HG03025 (cell line): ENCODE results near the gene ERGIC1.
"Not testable (repeated sequence)": the region's sequence is repeated elsewhere in the genome, so short reads cannot be mapped to it uniquely, and the experiment has no call there.

Experiments used
- ATAC-seq: cut with Tn5 transposase; IDR thresholded peaks from one replicate; pipeline ENCODE4 v1.9.1; 2021; ENCODE audit warnings: mild to moderate bottlenecking, moderate library complexity; ENCODE audit not compliant: unreplicated experiment, low FRiP score

Gene ERGIC1, protein sequence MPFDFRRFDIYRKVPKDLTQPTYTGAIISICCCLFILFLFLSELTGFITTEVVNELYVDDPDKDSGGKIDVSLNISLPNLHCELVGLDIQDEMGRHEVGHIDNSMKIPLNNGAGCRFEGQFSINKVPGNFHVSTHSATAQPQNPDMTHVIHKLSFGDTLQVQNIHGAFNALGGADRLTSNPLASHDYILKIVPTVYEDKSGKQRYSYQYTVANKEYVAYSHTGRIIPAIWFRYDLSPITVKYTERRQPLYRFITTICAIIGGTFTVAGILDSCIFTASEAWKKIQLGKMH

DNA sequence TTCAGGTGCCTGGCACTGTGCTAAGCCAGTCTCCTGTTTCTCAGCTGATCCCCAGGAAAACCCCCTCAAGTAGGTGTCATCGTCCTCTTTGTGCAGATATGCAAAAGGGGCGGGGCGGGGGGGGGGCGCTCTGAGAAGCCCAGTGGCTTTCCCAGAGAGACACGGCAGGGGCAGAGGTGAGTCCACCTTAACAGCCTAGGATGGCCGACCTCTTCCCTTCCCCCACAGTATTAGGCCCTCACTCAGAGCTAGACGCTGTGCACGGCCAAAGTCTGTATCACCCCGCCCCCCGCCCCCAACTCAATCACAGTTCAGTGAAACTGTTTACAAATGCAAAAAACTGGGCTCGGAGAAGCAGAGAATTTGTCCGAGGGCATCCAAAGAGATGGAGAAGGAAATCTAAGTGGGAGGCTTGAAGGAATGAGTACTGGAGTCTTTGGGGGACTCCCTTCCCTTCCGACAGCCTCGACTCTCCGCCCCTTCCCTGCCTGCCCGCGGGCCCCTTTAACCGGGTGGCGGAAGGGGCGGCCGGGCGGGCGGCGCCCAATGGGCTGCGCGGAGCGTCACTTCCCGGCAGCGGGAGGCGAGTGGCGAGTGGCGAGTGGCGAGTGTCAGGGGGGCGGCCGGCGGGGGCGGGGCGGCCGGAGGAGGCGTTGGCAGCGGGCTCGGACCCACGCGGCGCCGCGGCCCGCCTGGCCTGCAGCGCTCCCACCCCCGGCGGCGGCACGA, at the start of gene ERGIC1:
TSS of gene ERGIC1 (plus strand) at position 566 of the 729 bp plus-strand sequence. CDS start at position 729, 163 bp downstream.
- peak; percentile 67 for ATAC-seq

DNA sequence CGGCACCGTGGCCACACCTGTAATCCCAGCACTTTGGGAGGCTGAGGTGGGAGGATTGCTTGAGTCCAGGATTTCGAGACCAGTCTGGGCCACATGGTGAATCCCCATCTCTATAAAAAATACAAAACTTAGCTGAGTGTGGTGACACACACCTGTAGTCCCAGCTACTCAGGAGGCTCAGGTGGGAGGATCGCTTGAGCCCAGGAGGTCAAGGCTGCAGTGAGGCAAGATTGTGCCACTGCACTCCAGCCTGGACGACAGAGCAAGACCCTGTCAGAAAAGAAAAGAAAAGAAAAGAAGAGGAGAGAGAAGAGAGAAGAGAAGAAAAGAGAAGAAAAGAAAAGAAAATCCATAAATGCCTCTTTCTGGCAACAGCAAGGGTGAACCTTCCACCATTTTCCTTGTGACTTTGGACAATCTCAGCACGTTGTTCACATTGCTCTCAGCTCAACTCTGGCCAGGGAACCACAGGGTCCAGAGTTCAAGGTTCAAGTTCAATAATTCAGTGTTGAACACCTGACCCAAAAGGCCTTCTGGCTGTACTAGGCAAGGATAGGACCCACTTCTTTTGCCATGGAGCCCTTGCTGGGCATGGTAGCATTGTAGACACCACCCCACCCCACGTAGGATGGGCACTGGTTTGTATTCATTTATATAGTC, 48.5 kb upstream of the ERGIC1 start:
- ATAC-seq: no peak

DNA sequence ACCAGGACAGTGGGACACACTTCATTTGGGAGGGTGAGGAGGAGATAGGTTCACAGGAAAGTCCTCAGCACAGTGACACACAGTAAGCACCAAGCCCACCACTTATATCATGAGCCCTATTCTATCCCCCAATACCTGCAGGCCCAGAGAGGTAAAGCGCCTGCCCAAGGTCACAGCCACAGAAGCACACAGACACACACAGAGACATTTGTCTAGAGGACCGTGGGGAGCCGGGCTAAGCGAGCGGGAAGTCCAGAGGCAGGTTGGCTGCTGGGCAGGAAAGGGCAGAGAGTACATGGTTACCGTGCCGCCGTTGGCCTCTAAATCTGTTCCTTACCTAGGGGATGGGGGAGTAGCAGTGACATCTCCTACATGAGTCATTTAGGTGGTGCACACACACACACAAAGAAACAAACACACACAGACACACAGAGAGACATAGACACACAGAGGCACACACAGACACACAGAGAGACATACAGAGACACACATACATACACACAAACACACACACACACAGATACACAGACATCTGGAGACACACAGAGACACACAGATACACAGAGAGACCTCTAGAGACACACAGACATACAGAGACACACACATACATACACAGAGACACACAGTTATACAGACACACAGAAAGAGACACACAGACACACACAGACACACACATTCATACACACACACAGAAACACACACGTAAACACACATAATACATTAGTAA, 47.2 kb upstream of the ERGIC1 start:
- ATAC-seq: no peak

- not testable (repeated sequence) for ATAC-seq
These were observed 46.5 kb upstream of the ERGIC1 start for GRCh38 chr5:172787538-172787937.

GRCh38 chr5:172788771-172789686, 45.0 kb upstream of the ERGIC1 start:
- no peak for ATAC-seq

- ATAC-seq: no peak
These were observed 44.2 kb upstream of the ERGIC1 start for GRCh38 chr5:172789687-172790495.

DNA sequence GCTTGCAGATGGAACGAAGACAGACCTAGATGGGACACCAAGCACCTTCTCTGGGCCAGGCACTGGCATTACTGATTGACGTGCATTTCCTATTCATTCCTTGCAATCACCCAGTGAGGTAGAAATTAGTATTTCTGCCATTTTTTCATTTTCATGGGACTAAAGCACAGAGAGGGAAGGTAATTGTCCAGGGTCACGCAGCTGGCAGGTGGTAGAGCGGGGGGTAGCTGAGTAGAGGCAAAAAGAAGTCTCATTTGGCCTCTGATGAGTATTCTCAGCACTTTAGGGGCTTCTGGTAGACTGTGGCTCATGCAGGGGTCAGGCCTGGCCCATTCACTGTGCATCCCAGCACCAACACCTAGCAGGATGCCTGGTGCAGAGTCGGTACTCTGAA, 43.6 kb upstream of the ERGIC1 start:
- no peak for ATAC-seq

- ATAC-seq: no peak
These were observed 42.8 kb upstream of the ERGIC1 start for GRCh38 chr5:172791286-172791685.

DNA sequence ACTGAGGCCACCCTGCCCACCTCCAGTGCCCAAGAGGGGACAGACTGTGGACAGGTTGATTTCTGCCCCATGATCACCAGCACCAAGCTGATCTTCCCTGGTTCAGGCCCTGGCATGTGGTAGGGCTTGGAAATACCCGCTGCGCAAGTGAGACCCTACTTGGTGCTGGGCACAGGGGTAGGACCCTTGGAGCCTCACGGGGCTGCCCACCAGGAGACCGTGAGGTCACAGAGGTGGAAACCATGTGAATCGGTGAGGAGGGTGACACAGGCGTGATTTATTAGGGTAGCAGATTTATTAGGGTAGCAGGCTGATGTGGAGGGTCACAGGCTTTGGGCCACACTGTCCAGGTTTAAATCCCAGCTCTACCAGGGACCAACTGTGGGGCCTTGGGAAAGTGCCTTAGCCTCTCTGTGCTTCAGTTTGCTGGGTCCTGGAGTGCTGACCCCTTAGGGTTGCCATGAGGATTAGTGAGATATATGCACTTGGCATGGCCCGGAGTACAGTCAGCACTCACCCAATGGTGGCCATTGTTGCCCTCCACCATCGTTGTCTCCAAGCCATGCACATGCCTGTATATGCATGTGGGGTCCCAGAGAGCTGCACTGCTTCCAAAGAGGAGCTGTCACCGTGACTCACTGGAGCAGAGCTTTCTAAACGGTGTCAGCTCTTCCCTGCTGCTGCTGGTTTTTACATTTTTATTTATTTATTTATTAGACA, 42.2 kb upstream of the ERGIC1 start:
- ATAC-seq: no peak

DNA sequence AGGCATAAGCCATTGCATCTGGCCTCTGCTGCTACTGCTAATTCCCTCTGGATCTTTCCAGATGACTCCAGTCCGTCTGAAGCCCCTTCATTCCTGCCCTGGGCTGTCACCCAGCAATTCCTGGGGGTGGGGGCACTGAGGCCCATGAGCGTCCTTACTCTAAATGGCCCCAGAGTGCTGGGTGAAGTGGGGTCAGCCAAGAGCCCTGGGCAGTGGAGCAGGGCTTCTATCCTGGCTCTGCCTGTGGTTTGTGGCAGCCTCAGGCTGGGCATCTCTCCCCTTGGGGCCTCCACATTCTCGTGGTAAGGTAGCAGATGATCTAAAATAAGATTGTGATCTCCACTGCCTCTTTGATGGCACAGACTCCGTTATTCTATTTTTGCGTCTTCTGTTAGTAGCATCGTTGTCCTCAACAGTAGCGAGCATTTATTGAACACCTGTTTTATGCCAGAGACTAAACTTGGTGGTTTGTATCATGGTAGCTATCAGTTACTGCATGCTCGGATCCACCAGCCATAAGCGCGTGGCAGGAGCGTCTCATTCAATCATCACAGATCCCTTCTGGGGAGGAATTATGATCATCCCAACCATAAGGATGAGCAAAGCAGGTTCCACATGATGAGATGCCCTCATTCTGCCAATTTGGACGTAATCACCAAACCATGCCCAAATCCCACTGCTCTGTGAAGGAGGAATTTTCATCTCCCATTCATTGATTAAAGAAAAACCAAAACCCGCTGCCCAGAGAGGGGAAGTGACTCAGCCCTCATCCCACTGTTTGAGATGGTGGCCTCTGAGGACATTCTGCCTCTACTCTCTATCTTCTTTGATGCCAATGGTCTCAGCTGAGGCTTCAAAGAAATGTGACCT, 41.1 kb upstream of the ERGIC1 start:
- no peak for ATAC-seq

DNA sequence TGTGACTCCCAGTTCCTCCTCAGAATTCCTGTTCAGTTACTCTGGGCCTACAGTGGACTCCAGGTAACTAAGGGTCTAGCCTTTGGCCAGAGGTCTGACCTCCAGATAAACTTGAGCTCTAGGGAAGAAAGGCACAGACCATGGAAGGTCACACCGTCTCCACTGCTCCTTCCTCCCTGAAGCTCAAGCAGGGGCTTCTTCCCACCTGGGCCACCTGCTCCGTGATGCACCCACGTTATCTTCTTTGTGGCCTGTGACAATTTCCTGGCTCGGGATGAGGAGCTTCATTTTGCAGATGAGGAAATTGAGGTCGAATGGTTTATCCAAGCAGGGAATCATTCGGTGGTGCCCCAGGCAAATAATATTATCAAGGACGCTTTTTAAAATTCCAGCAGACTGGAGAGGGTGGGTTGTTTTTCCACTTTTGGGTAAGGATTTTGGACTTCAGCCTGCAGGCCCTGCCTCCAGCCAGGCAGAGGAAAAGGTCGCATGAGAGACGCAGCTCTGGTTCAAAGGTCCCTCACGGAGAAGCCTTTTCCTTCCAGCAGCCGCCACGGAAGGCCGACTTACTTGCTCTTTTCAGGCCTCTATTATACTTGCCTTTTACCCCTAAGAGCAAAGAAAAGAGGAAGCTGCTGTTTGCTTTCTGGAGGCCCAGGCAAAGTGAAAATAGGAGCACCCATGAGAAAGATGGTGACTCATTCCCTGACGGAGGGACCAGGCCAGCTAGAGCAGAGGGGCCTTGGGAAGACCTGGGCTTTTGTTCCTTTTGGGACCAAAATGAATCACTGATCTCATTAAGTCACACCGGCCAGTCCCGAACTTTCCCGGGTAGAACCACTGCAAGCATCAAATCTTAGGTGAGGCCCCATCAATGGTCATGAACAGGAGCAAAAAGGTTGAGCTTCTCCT, 40.2 kb upstream of the ERGIC1 start:
- no peak for ATAC-seq

- no peak for ATAC-seq
These were observed 38.6 kb upstream of the ERGIC1 start for GRCh38 chr5:172795318-172795977.

- ATAC-seq: no peak
These were observed 37.7 kb upstream of the ERGIC1 start for GRCh38 chr5:172796306-172796705.

DNA sequence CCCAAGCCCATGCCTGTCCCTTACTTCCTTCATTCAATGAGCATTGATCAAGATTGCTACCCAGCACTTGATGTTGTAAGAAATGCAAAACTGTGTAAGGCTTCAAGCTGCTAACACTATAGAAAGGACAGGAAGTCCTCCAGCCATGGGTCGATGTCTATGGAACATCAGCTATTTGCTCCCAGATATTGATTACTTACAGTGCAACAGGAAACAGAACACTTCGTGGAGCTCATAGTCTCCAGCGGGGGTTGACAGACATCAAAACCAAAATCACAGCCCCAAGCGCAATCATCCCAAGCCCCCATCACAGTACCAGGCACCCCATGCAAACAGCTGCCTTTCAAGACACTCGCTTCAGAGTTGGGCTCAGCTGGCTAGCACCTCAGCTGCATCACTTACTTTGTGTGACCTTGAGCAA, 36.3 kb upstream of the ERGIC1 start:
- ATAC-seq: no peak

DNA sequence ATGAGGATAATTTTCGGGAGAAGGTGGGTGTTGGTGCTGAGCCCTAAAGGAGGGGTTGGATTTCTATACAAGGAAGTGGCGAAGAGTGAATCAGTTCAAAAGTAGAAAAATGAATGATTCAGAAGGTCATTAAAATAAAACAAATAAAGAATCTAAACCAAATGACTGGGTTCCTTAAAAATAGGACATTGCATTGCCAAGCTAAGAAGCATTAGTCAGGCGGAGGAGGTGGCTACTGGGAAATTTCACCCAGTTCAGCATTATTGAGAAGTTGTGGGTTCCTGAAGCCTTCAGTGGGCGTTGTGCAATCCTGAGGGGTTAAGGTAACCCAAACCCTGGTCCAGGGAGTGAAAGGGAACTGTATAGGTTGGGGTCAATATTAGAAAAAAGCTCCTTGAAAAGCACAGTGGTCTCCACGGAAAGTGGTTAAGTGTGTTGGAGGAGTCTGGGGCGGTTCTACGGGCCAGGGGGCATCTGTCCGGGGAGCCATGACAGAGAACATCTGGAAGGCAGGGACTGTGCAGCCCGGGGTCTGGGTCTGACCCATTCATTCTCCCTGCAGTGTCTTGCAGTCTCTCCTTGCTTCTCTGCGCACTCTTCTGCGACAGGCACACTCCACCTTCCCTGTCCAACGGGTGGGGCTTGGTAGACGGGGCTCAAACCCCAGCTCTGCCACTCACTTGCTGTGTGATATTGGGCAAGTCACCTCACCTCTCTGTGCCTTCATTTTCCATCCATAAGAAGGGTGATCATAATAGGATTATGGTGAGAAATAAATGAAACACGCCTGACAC, 35.4 kb upstream of the ERGIC1 start:
- no peak for ATAC-seq
